Measurements from ENCODE around the gene SLC25A39. TPM values are rescaled to one million over a fixed set of nuclear protein-coding genes. Genes with fewer than 3 reads are reported as not detected.

The SLC25A39 gene
- total RNA-seq, 2 donors from 2014 or later = 115 to 267 TPM

DNA sequence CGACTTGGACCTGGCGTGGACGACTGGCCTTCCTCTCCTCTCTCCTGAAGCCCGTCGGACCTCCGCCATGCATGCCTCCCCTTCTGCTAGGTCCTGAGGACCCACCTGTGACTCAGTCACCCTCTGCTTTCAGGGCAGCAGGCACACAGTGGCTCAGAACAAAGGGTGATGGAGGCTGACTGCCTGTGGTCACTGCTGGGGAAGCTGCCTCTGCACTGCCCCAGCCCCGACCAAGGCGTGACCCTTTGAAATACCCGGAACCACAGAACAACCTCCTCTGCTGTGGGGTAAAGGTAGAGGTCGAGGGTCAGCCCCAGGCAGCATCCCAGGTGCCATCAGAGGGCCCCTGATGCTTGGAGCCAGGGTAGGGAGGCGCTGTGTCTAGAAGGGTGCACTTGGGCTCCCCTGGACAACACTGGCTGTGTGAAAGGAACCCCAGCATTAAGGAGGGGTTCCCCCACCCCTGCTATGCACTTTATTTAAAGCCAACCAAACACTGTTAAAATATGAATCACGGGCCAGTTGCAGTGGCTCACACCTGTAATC, 44.2 kb downstream of the SLC25A39 start:
- Histone ChIP-seq H3K36me3 (no peaks in the 10 kb centered on the region), H3K9ac (ENCODE audit: low read depth in 2 of 2, low read length in 2 of 2) (peak overlapping the region; percentile 0 to 61), H3K4me3 (no peak overlapping the region), H3K4me1 (peaks cover 6% of the 10 kb centered on the region), H3K27ac (no peak overlapping the region), H3K27me3 (no peaks in the 10 kb centered on the region), H3K9me3 (no peaks in the 10 kb centered on the region)
- no peak for DNase-seq
- intact Hi-C loops (cut with DNase I) = no loop called here
- TF ChIP-seq, protein P1, sequence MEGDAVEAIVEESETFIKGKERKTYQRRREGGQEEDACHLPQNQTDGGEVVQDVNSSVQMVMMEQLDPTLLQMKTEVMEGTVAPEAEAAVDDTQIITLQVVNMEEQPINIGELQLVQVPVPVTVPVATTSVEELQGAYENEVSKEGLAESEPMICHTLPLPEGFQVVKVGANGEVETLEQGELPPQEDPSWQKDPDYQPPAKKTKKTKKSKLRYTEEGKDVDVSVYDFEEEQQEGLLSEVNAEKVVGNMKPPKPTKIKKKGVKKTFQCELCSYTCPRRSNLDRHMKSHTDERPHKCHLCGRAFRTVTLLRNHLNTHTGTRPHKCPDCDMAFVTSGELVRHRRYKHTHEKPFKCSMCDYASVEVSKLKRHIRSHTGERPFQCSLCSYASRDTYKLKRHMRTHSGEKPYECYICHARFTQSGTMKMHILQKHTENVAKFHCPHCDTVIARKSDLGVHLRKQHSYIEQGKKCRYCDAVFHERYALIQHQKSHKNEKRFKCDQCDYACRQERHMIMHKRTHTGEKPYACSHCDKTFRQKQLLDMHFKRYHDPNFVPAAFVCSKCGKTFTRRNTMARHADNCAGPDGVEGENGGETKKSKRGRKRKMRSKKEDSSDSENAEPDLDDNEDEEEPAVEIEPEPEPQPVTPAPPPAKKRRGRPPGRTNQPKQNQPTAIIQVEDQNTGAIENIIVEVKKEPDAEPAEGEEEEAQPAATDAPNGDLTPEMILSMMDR (IDR thresholded peaks at IDR 0.05) = no peak

DNA sequence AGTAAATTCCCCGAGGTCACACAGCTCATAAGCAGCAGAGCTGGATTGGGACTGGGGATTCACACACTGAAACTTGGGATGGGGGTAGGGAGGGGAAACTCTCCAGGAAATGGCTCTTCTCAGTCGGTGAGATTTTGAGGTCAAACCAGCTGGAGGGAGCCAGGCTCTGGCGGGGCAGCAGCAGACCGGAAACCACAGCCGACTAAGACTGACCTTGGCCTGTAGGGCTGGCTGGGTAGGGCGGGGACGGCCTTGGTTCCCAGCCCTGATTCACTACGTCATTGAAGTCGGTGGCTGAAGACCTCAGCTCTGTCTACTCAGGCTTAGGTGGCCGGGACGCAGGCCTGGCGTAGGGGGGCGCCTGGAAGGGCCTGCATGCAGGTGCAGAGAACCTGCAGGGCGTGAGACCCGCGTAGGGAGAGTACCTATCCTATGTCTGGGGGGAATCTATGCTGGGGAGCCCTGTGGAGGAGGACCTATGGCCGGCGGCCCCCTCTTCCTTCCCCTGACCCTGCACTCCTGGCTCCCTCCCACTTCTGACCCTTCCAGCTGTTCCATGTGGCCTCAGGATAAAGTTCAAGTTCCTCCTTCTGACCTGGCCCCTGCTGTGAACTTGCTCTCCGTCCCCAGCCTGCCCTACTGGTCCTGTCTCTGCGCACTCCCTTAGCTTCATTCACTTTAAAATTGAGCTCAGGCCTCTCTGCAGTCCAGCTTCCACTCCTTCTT, 44.8 kb downstream of the SLC25A39 start:
- peak; percentile 66 for DNase-seq
- Histone ChIP-seq H3K9ac (ENCODE audit: low read depth in 2 of 2, low read length in 2 of 2) (peak overlapping the region; percentile 34 to 61), H3K36me3 (no peaks in the 10 kb centered on the region), H3K27ac (peak overlapping the region; percentile 53), H3K9me3 (no peaks in the 10 kb centered on the region), H3K27me3 (no peaks in the 10 kb centered on the region), H3K4me3 (no peak overlapping the region), H3K4me1 (peaks cover 6% of the 10 kb centered on the region)
- TF ChIP-seq, protein P1 (IDR thresholded peaks at IDR 0.05) = no peak
- intact Hi-C loops (cut with DNase I) = no loop called here

DNA sequence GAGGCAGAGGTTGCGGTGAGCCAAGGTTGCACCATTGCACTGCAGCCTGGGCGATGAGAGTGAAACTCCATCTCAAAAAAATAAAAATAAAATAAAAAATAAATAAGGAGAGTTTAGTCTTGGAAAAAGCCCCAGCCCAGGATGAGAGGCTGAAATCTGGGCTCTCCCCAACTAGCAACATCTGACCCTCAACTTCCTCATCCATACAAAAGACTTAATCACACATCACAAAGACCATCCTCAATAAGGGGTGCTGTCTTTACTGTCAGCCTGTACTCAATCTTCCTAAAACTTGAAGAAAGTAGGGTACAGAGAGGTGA, 45.3 kb downstream of the SLC25A39 start:
- TF ChIP-seq, protein P1 (IDR thresholded peaks at IDR 0.05) = no peak

DNA sequence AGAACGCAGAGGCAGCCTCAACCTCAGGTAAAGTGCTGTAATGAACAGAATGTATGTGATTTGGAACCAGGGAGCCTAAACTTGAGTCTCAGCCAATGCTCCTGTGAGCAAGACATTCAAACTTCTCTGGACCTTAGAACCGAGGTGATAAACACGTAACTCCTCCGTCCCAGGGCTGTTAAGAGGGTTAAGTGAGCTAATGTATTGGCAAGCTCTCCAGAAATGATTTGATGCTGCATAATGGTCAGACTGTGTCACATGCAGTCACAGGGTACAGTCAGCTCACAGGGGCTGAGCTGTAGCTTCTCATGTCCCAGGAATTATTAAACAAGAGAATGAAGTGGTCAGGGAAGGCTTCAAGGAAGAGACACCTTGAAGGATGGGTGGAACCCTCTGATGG, 46.6 kb downstream of the SLC25A39 start:
- H3K36me3 ChIP-seq = no peaks in the 10 kb centered on the region
- H3K9ac ChIP-seq (ENCODE audit: low read depth in 2 of 2, low read length in 2 of 2) = no peak overlapping the region
- no peaks in the 10 kb centered on the region for H3K9me3 ChIP-seq
- no peak overlapping the region for H3K4me3 ChIP-seq
- no peaks in the 10 kb centered on the region for H3K27me3 ChIP-seq
- peaks cover 6% of the 10 kb centered on the region for H3K4me1 ChIP-seq
- H3K27ac ChIP-seq = no peak overlapping the region
- no peak for DNase-seq
- TF ChIP-seq, protein P1 (IDR thresholded peaks at IDR 0.05) = no peak
- intact Hi-C loops (cut with DNase I) = no loop called here

More for the DNA sequence above, 45.3 kb downstream of the SLC25A39 start:
- Histone ChIP-seq H3K9me3 (no peaks in the 10 kb centered on the region), H3K4me3 (no peak overlapping the region), H3K9ac (ENCODE audit: low read depth in 2 of 2, low read length in 2 of 2) (peak overlapping the region in 1 of 2 donors; percentile 34), H3K27ac (peak overlapping the region; percentile 33), H3K4me1 (peaks cover 6% of the 10 kb centered on the region), H3K36me3 (no peaks in the 10 kb centered on the region), H3K27me3 (no peaks in the 10 kb centered on the region)
- no peak for DNase-seq
- intact Hi-C loops (cut with DNase I) = no loop called here

DNA sequence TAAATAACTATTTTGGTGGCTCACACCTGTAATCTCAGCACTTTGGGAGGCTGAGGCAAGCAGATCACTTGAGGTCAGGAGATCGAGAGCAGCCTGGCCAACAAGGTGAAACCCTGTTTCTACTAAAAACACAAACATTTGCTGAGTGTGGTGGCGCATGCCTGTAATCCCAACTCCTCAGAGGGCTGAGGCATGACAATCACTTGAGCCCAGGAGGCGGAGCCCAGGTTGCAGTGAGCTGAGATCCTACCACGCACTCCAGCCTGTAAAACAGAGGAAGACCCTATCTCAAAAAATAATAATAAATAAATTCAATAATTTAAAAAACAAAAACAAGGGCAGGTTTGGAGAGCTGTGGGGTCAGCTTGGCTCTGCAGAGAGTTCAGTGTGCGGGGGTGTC, 51.0 kb downstream of the SLC25A39 start:
- H3K9ac ChIP-seq (ENCODE audit: low read depth in 2 of 2, low read length in 2 of 2) = no peak overlapping the region
- no peaks in the 10 kb centered on the region for H3K9me3 ChIP-seq
- no peaks in the 10 kb centered on the region for H3K36me3 ChIP-seq
- H3K27ac ChIP-seq = no peak overlapping the region
- H3K4me3 ChIP-seq = no peak overlapping the region
- H3K4me1 ChIP-seq = no peaks in the 10 kb centered on the region
- no peak for DNase-seq
- TF ChIP-seq, protein P1 (IDR thresholded peaks at IDR 0.05) = no peak
- intact Hi-C loops (cut with DNase I) = no loop called here
- no peaks in the 10 kb centered on the region for H3K27me3 ChIP-seq

All from colonic mucosa (tissue), 4 donors.